ELF-1 (cell line): ENCODE results near the gene DNAH11.
"Not testable (repeated sequence)": the region's sequence is repeated elsewhere in the genome, so short reads cannot be mapped to it uniquely, and the experiment has no call there.

Experiments
- DNase-seq: peaks from one replicate; pipeline ENCODE4 v3.0.0-alpha.2; 2016; ENCODE audit warnings: low read depth, low spot score

The DNAH11 gene

GRCh38 chr7:21717323-21717722 is 174.5 kb downstream of the DNAH11 start:
- DNase-seq: no peak

- no peak for DNase-seq
Measured at GRCh38 chr7:21718391-21718790, 175.6 kb downstream of the DNAH11 start.

GRCh38 chr7:21719846-21720245 is 177.0 kb downstream of the DNAH11 start:
- DNase-seq: no peak

GRCh38 chr7:21722371-21722770 is 179.5 kb downstream of the DNAH11 start:
- DNase-seq: no peak

GRCh38 chr7:21724562-21724961 is 181.7 kb downstream of the DNAH11 start:
- no peak for DNase-seq

- DNase-seq: no peak
Measured at GRCh38 chr7:21730399-21730798, 187.6 kb downstream of the DNAH11 start.

- DNase-seq: no peak
Measured at GRCh38 chr7:21731977-21732376, 189.1 kb downstream of the DNAH11 start.

- DNase-seq: not testable (repeated sequence)
Measured at GRCh38 chr7:21732956-21733355, 190.1 kb downstream of the DNAH11 start.

GRCh38 chr7:21733837-21734236 is 191.0 kb downstream of the DNAH11 start:
- DNase-seq: no peak

GRCh38 chr7:21743493-21743892 is 200.7 kb downstream of the DNAH11 start:
- no peak for DNase-seq

GRCh38 chr7:21746949-21747348 is 204.1 kb downstream of the DNAH11 start:
- no peak for DNase-seq

- DNase-seq: no peak
Measured at GRCh38 chr7:21747806-21748205, 205.0 kb downstream of the DNAH11 start.

- no peak for DNase-seq
Measured at GRCh38 chr7:21749378-21749777, 206.5 kb downstream of the DNAH11 start.

GRCh38 chr7:21753071-21753470 is 210.2 kb downstream of the DNAH11 start:
- DNase-seq: no peak

GRCh38 chr7:21754963-21755362 is 212.1 kb downstream of the DNAH11 start:
- peak; percentile 26 for DNase-seq

GRCh38 chr7:21757537-21758282 is 214.9 kb downstream of the DNAH11 start:
- DNase-seq: no peak

GRCh38 chr7:21758286-21758685 is 215.4 kb downstream of the DNAH11 start:
- no peak for DNase-seq

GRCh38 chr7:21762469-21762868 is 219.6 kb downstream of the DNAH11 start:
- no peak for DNase-seq

GRCh38 chr7:21763818-21764217 is 221.0 kb downstream of the DNAH11 start:
- no peak for DNase-seq

GRCh38 chr7:21766218-21766617 is 223.4 kb downstream of the DNAH11 start:
- DNase-seq: no peak

GRCh38 chr7:21767300-21767900 is 224.6 kb downstream of the DNAH11 start:
- DNase-seq: peak; percentile 75

- DNase-seq: no peak
Measured at GRCh38 chr7:21768279-21768678, 225.4 kb downstream of the DNAH11 start.

GRCh38 chr7:21771266-21771665 is 228.4 kb downstream of the DNAH11 start:
- DNase-seq: no peak
